ENCODE results near the gene TAMALIN.

Gene TAMALIN

GRCh38 chr12:52063981-52064649, 57.4 kb downstream of the TAMALIN start:
- in situ Hi-C loops (cut with HindIII; ENCODE audit: low sequenced_read_pairs), result no loop called here
